IPS-18c (cell line): ENCODE results near the gene HRCT1.
"Not testable (repeated sequence)": the region's sequence is repeated elsewhere in the genome, so short reads cannot be mapped to it uniquely, and the experiment has no call there.

Experiments
- H3K4me3 ChIP-seq: 2 replicates; pipeline ENCODE4 v1.7.0; 2013; ENCODE audit warnings: low read depth, mild to moderate bottlenecking, low read length, moderate library complexity; ENCODE audit not compliant: insufficient read depth
- H3K9me3 ChIP-seq: one replicate; pipeline ENCODE4 v1.6.1; 2013; ENCODE audit warnings: mild to moderate bottlenecking, low read length, moderate library complexity; ENCODE audit not compliant: control insufficient read depth, insufficient read depth

Gene HRCT1

DNA sequence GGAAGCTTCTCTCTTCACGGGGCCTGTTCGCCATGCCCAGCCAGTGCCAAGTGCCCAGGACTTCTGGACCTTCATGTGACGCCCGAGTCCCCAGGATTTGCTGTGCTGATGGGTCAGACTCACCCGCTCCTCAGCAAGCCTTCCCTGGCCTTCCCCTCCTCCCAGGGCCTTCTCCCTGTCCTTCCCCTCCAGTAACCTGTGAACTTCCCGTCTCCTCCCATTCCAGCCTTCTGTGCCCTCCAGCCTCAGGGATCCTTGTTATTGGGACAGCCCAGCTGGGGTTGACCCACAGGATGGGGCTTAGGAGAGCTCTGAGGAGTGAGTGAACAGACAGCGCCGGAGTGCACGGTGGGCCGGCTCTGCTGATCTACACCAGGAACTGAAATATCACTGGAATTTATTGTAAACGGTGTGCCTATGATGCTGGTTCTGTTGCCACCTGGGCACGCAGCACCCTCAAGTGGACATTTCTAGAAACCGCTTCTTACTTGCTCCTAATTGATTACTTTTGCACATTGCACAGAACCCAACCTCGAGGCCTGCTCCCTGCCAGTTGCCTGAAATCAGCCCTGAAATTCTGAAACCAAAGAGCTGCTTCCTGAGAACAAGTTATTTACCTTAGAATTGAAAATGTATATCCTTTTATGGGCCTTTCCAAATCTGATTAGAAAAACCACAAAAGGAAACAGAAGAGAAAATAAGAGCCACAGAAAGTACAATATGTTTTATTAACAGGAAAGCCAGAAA, 4.8 kb downstream of the HRCT1 start:
- no peak overlapping the region for H3K4me3 ChIP-seq
- no peaks in the 10 kb centered on the region for H3K9me3 ChIP-seq

GRCh38 chr9:35911690-35912089, 5.7 kb downstream of the HRCT1 start:
- H3K9me3 ChIP-seq: no peaks in the 10 kb centered on the region
- no peak overlapping the region for H3K4me3 ChIP-seq

- no peak overlapping the region for H3K4me3 ChIP-seq
- no peaks in the 10 kb centered on the region for H3K9me3 ChIP-seq
Observed at GRCh38 chr9:35912791-35913400, 6.9 kb downstream of the HRCT1 start.

GRCh38 chr9:35913429-35913828, 7.4 kb downstream of the HRCT1 start:
- H3K9me3 ChIP-seq, H3K4me3 ChIP-seq: not testable (repeated sequence)

- no peak overlapping the region for H3K4me3 ChIP-seq
Observed at GRCh38 chr9:35914301-35914807, 8.4 kb downstream of the HRCT1 start.

GRCh38 chr9:35915681-35916294, 9.8 kb downstream of the HRCT1 start:
- Histone ChIP-seq H3K9me3 (no peaks in the 10 kb centered on the region), H3K4me3 (no peak overlapping the region)

More at GRCh38 chr9:35914301-35914807, 8.4 kb downstream of the HRCT1 start:
- no peaks in the 10 kb centered on the region for H3K9me3 ChIP-seq

- Histone ChIP-seq H3K9me3 (no peaks in the 10 kb centered on the region), H3K4me3 (no peak overlapping the region)
Observed at GRCh38 chr9:35917261-35917660, 11.3 kb downstream of the HRCT1 start.

DNA sequence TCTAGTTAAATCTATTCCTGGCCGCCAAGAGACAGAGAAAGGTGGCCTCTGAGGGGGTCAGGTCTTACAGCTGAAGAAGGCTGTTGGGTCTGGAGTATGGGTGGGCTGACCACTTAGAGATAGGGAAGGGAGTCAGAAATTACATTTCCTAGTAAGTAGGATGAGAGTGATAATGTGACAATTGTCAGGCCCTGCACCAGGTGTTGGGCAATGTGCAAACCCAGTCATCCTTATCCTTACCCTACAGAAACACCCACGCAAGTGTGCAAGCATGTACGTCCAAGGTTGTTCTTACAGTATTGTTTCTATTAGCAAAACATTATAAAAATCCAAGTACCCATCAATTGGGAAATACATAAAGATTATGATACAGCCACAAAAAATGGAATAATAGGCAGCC, 12.8 kb downstream of the HRCT1 start:
- H3K9me3 ChIP-seq: no peaks in the 10 kb centered on the region

DNA sequence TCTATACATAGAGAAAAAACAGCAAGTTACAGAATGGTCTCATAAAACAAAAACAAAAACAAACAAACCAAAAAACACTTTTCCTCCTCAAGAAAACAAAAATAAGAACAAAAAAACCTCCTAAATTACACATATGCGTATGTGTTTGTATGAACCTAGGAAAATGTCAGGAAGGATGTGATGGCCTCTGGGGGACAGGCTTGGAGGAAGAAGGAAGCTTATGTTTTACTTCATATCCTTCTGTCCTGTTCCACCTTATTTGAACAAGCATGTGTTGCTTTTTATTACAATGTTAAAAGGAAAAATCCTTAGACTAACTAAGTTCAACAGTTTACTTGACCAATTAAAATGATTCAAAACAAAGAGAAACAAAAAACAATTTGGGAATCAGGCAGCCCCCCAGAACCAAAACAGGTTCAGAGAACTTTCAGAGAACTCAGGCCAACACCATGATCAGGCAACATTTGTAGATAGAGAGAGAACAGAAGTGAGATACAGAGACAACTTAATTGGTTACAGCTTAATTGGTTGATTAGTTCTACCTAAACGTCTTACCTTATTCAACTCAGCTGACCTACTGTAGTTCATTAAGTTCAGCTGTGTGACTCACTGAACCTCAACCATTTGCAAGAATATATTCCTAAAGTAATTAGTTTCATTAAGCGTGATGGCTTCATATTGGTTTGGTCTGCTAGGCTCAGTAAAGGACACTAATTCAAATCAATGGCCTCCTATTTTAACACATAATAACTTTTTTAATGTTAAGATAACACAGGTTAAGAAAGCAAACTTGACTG, 13.4 kb downstream of the HRCT1 start:
- Histone ChIP-seq H3K4me3 (no peak overlapping the region), H3K9me3 (no peaks in the 10 kb centered on the region)

More for the DNA sequence above, 12.8 kb downstream of the HRCT1 start:
- no peak overlapping the region for H3K4me3 ChIP-seq

DNA sequence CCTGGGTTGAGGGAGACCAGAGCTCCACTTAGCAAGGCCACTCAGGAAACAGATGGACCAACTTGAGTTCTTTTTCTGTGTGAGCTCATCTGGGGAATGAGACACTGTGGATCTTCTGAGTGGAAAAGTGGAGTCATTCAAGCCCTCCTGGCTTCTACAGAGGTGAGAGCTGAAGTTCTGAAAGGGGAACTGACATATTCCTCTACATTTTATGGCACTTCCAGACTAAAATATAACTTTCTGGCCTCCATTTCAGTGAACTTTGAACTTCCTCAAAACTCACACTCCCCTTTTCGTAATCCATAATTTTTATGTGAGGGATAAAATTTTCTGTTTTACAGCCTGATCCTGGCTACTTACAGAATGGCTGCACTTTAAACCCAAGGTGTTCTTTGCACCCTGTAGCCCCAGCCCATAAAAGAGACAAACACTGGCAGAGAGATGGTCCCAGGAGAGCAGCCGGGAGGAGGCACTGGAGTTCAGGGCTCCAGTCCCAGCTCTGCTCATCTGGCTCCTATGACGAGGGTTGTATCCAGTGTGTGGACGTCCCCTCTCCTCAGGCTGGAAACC, 14.1 kb downstream of the HRCT1 start:
- Histone ChIP-seq H3K9me3 (no peaks in the 10 kb centered on the region), H3K4me3 (no peak overlapping the region)

DNA sequence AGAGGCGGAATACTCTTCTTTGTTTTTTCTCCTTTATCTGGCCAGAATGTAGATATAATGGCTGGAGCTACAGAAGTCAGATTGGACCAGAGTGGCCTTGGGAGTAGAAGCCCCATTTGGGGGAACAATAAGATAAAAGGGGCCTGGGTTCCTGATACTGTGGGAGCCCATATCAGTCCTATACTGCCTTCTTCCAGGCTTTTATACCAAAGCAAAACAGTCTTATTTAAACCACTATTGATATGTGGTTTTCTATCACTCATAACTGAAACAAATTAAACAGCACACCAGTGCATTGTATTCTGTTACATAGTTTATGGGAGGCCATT, 17.6 kb downstream of the HRCT1 start:
- no peaks in the 10 kb centered on the region for H3K9me3 ChIP-seq
- H3K4me3 ChIP-seq: no peak overlapping the region

- Histone ChIP-seq H3K9me3 (no peaks in the 10 kb centered on the region), H3K4me3 (no peak overlapping the region)
Observed at GRCh38 chr9:35923927-35924763, 18.1 kb downstream of the HRCT1 start.

GRCh38 chr9:35928591-35929452, 22.8 kb downstream of the HRCT1 start:
- Histone ChIP-seq H3K9me3 (no peaks in the 10 kb centered on the region), H3K4me3 (no peak overlapping the region)

DNA sequence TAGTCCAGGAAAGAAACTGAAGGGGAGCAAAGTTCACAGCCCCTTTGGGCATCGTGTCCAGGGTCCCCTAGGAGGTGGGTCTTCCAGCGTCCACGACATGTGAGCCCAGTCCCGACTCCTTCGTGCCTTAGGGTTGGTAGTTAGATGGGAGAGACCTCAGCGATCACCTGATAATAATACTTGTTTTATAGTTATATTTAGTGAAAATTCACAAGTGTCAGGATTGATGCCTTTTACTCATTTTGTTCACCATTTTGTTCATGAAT, 23.4 kb downstream of the HRCT1 start:
- H3K9me3 ChIP-seq: no peaks in the 10 kb centered on the region
- no peak overlapping the region for H3K4me3 ChIP-seq

GRCh38 chr9:35930521-35930920, 24.5 kb downstream of the HRCT1 start:
- Histone ChIP-seq H3K9me3 (no peaks in the 10 kb centered on the region), H3K4me3 (no peak overlapping the region)

DNA sequence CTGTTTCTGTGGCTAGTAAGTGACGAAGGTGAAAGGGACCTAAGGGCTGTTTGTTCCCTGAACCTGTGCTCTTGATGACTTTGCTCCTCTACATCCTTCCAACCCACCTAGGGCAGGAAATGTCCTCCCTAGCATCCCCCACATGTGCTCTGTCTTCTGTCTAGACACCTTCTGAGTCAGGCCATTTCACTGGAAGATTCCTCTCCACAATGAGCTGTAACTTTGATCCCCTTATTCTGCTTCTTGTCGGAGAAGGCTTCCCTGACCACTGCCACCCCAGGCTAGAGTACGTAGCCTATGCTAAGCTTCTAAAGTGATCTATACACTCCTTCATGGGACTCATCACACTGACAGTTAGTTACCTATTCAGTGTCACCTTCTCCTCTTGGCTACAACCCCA, 25.0 kb downstream of the HRCT1 start:
- H3K4me3 ChIP-seq: no peak overlapping the region
- H3K9me3 ChIP-seq: no peaks in the 10 kb centered on the region
